Measurements from ENCODE around the gene ELK4.

The ELK4 gene

GRCh38 chr1:205584732-205585131 lies 47.1 kb downstream of the ELK4 start:
- DNase-seq (ENCODE audit: low read depth in 2 of 3, low spot score in 1 of 3) = no peak

- DNase-seq (ENCODE audit: low read depth in 2 of 3, low spot score in 1 of 3) = no peak
Measured at GRCh38 chr1:205583461-205584130, 48.2 kb downstream of the ELK4 start.

DNA sequence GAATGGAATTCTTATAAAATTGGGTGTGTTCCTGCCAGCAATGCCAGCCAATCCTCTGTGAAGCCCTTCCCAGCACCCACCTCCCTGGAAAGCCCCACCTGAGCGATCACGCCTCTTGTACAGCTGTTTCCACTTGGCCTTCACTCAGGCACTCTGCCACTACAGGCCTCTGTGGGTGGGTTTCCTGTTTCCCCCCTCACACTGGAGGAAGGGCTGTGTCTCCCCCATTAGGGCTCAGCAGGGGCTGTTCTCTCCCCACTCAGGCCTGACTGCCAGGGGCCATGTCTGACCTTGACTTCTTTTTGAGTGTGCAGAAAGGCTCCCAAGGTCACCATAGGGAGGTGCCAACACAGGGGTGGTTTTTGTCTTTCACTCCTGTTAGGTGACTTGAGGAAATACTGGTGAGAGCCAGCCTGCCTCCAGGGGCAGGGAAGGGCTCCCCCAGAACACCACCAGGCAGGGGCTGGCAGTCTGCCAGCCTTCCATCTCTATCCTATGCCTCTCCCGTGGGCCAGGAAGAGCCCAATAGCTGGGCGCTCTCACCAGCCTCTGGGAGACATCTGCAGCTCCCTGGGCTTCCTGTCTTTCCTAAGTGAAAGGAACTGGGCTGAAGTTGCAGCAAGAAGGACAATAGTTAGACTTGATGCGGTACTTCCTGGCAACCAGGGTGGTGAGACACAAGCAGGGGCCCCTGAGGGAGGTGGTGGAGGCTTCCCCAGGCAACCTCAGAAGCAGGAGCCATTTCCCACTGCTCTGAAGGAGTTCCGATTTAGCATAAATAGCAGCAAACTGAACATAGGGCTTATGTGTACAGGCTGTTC lies 49.1 kb downstream of the ELK4 start:
- no peak for DNase-seq (ENCODE audit: low read depth in 2 of 3, low spot score in 1 of 3)

DNA sequence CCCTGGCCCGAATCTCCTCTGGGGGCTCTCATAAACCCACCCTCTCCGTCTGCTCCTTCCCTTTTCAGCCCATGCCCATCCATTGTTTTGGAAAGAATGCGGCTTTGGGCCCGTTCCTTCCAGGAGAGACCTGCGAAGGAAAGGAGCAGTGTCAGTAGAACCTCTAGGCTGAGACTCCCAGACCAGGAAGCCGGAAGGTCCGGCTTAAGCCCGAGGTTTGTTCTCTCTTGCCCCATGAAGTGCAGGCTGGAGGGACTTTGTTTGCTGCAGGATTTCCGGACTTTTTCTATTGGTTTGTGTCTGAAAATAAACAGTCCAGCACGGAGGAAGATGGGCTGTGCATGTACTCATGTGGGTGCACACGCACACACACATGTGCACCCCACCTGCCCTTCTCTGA lies 49.8 kb downstream of the ELK4 start:
- no peak for DNase-seq (ENCODE audit: low read depth in 2 of 3, low spot score in 1 of 3)

DNA sequence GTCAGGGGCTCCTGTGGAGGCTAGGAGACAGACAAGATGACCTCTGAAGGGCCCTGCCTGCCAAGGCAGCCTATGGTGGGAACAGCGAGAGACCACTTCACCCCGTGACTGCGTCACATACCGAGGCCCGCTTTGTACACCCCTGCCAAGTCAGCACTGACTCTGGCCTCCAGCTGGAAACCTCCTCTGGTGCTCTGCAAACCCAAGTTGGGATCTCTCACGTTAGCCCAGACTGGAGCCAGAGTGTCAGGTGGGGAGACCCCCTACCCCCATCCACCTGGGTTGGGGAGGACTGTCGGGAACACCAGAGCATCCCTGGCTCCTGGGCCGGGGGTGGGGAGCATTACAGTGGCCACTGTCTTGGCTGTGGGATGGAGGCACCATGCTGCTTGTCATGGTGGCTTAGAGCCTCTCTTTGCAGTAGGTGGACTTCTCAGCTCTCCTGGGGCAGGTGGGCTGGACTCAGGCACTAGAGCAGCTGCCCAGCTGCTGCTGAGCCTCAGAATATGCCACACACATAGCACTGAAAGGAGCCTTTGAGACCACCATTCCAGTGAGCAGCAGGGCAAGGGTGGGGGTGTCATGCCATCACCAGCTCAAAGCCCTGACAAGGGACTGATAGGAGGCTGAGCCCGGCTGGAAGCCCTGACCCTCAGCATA lies 50.4 kb downstream of the ELK4 start:
- no peak for DNase-seq (ENCODE audit: low read depth in 2 of 3, low spot score in 1 of 3)

DNA sequence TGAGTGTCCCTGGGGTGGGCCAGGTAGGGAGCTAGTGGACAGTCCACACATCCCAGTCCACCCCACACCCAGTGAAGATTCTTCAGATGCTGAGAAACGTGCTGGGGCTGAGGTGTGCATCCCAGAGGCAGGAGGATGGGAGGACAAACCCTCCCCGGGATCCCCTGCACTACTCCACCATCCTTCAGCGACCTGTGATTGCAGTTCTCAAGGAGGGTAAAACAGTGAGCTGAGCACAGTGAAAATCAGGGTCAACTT lies 51.0 kb downstream of the ELK4 start:
- no peak for DNase-seq (ENCODE audit: low read depth in 2 of 3, low spot score in 1 of 3)

- no peak for DNase-seq (ENCODE audit: low read depth in 2 of 3, low spot score in 1 of 3)
Measured at GRCh38 chr1:205580140-205580922, 51.5 kb downstream of the ELK4 start.

- DNase-seq (ENCODE audit: low read depth in 2 of 3, low spot score in 1 of 3) = no peak
Measured at GRCh38 chr1:205579711-205580110, 52.1 kb downstream of the ELK4 start.

- DNase-seq (ENCODE audit: low read depth in 2 of 3, low spot score in 1 of 3) = no peak
Measured at GRCh38 chr1:205578780-205579571, 52.8 kb downstream of the ELK4 start.

GRCh38 chr1:205577874-205578658 lies 53.7 kb downstream of the ELK4 start:
- DNase-seq (ENCODE audit: low read depth in 2 of 3, low spot score in 1 of 3) = no peak

DNA sequence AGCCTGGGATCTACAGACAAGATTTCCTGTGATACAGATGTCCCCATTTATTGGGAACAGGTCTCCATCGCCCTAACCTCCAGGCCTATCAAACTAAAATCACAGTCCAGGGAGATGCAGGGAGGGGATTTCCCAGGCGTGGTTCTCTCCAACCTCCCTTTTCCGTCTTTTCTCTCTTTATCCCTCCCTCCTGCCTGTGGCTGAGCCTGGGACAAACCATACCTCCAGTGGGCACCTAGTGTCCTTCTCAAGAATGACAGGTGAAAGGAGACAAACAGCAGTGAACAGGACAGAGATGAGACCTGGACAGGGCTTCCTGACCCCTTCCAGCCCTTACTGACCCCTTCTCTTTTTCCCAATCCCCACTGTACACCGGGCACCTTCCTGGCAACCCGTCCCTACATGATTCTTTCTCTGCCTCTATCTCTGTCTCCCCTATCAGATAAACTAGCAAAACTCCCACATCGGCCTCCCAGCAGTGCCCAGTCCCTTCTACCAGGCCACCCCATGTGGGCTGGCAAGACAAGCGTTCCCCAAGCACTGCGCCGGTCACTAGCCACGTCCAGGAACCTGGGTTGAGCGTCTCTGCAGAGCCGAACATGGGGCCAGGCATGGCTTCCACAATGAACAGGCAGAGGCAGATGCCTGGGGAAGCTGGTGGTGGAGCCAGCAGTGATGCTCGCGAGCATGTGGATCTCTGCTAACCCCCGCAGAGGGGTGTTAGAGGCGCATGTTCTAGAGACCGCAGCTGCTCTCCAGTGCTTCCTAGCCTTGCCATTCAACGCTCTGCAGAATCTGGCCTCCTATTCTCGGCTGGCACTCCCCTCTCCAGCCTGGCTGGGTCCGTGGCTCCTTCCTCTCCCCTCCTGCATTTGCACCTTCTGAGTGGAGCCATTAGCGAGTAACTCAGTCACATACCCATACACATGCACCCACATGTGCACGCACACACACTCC lies 54.7 kb downstream of the ELK4 start:
- no peak for DNase-seq (ENCODE audit: low read depth in 2 of 3, low spot score in 1 of 3)

GRCh38 chr1:205576011-205576410 lies 55.8 kb downstream of the ELK4 start:
- no peak for DNase-seq (ENCODE audit: low read depth in 2 of 3, low spot score in 1 of 3)

DNA sequence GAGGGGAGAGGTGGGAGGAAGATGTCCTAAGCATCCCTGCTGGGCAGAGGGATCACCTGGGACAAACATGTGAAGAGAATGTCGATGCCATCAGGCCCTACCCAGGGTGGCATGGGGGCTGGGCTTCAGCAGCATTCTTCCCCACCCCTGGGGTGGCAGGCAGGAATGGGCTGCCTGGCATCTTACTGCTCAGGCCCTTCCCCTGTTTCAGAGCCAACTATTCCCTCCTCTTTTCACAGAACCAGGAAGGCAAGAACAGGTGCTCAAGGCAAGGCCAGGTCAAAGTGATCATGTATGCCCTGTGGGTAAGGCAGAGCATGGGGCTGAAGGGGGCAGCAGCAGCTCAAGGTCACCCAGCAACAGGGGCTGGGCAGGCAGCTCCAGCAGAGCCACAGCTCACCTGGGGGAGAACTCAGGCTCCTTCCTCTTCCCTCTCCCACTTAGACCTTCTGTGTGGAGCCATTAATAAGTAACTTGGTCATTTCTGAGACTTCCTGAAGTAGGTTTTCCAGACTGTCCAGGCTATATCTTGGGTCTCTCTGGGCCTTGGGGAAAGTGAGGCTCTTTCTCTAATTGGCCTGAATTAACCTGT lies 56.4 kb downstream of the ELK4 start:
- DNase-seq (ENCODE audit: low read depth in 2 of 3, low spot score in 1 of 3) = no peak

DNA sequence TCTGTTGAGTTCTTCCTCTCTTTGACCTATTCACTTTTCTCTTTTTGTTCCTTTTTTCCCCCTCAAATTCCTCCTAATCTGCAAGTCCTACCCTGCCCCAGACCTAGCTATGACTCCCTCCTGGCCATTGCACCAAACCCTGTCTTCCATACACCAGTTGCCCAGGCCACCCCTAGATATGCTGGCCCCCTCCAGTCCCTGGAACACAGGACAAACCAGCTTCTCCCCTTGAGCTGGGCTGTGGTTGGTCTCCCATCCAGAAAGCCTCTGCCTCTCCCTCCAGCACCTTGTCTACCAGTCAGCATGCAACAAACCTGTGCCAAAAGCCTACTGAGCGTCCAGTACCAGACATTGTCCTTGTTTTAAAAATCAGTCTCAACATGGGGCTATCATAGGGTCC lies 59.4 kb downstream of the ELK4 start:
- DNase-seq (ENCODE audit: low read depth in 2 of 3, low spot score in 1 of 3) = no peak

- DNase-seq (ENCODE audit: low read depth in 2 of 3, low spot score in 1 of 3) = no peak
Measured at GRCh38 chr1:205571747-205572146, 60.1 kb downstream of the ELK4 start.

GRCh38 chr1:205570796-205571537 lies 60.8 kb downstream of the ELK4 start:
- DNase-seq (ENCODE audit: low read depth in 2 of 3, low spot score in 1 of 3) = no peak

GRCh38 chr1:205570173-205570501 lies 61.7 kb downstream of the ELK4 start:
- DNase-seq (ENCODE audit: low read depth in 2 of 3, low spot score in 1 of 3) = no peak
